GM23248 (cell line): ENCODE measurements around the gene AVL9.

ENCODE experiments used
- EZH2 ChIP-seq: fragments of 200-600 bp; sonication (generic); IDR thresholded peaks from 2 replicates; pipeline ENCODE4 v1.6.1; 2018; ENCODE audit warnings: antibody characterized with exemption, mild to moderate bottlenecking; ENCODE audit not compliant: insufficient read depth, poor library complexity, severe bottlenecking
- EZH2phosphoT487 ChIP-seq: fragments of 200-600 bp; sonication (generic); IDR thresholded peaks from 2 replicates; pipeline ENCODE4 v1.6.1; 2018; ENCODE audit warnings: antibody characterized with exemption, moderate library complexity, mild to moderate bottlenecking, low read depth; ENCODE audit not compliant: insufficient read depth

GRCh38 chr7:32496052-32496813 is 944 bp downstream of the AVL9 start:
- TF ChIP-seq EZH2 (no peak), EZH2phosphoT487 (no peak)
